Measurements from ENCODE around the gene ANK2.

The ANK2 gene

DNA sequence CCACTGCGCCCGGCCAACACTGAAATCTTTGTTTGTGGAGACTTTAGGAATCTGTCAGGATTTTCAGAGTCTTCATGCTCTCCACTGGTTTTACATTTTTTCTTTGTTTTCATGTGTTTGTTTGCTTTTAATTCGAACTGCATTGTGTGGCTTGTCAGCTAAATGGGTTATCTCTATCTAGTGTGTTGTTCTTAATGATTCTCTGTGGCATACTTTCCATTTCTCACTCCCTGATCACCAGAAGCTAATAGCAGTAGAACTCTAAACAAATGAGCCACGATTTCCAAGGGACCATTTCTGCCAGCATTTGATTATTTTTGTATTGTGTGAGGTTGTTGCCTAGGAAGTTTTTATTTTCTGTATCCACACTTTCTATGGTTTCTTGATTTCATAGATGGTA is 359.7 kb downstream of the ANK2 start:
- no peak for DNase-seq

GRCh38 chr4:113410686-113411085 is 361.2 kb downstream of the ANK2 start:
- no peak for DNase-seq

- no peak for DNase-seq
Measured at GRCh38 chr4:113411496-113411938, 362.1 kb downstream of the ANK2 start.

- no peak for DNase-seq
Measured at GRCh38 chr4:113419631-113420030, 370.2 kb downstream of the ANK2 start.

DNA sequence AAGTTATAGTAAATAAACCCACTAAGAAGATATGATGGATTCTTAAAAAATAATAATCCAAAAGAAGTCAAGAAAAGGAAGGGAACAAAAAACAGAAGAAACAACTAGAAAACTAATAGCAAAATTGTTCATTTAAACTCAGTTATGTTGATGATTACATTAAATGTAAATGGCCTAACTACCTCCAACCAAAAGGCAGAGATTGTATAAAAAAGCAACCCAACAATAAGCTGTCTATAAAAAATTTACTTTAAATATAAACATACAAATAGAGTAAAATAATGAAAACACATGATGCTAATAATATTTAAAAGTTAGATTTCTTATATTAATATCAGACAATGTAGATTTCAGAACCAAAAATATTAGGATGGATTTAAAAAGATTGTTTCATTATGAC is 371.5 kb downstream of the ANK2 start:
- no peak for DNase-seq

DNA sequence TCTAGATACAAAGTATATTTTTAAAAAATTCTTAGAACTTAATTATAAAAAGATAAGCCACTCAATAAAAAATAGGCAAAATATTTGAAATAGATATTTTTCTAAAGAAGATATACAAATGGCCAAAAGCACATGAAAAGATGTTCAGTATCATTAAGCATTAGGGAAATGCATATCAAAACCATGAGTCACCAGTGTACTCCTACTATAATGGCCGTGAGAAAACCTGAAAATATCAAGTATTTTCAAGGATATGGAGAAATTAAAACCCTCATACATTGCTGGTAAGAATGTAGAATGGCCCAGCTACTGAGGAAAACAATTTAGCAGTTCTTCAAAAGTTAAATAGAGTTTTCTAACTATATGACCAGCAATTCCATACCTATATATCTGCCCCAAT is 374.2 kb downstream of the ANK2 start:
- no peak for DNase-seq

GRCh38 chr4:113433116-113433515 is 383.7 kb downstream of the ANK2 start:
- DNase-seq = no peak

Data from NCI-H1694 (cell line).